Panc1 (cell line): ENCODE measurements around the gene ZNF329. TPM values are rescaled to one million over a fixed set of nuclear protein-coding genes. Genes with fewer than 3 reads are reported as not detected.

ENCODE experiments used
- ATAC-seq: fragments of 200-7000 bp; cut with Tn5 transposase; 2 replicates; pipeline ENCODE4 v1.9.1; 2020; ENCODE audit warnings: mild to moderate bottlenecking, moderate library complexity
- BruUV-seq: library from RNA; stranded (reverse); fragments of 400-500 nt; replicated peaks from 2 replicates; lab custom pipeline; 2021; lab: Mats Ljungman, UMichigan
- CTCF ChIA-PET: fragments of 300-600 bp; sonication (Branson Sonifier 250); formaldehyde crosslinking; loops from one replicate; lab custom pipeline; 2022; ENCODE audit warnings: antibody characterized with exemption; lab: Charles Lee
- POLR2A ChIA-PET: fragments of 300-600 bp; sonication (Branson Sonifier 250); formaldehyde crosslinking; loops from one replicate; lab custom pipeline; 2022; ENCODE audit warnings: antibody characterized with exemption; lab: Charles Lee
- DNase-seq: peaks from one replicate; pipeline ENCODE4 v3.0.0-alpha.2; 2010; ENCODE audit warnings: low read depth, low spot score
- H3K27ac ChIP-seq: 2 replicates; pipeline ENCODE4 v1.5.1; 2011; ENCODE audit warnings: mild to moderate bottlenecking, low read length, inconsistent platforms
- H3K27me3 ChIP-seq: fragments of 200-500 bp; sonication (Bioruptor generic); 2 replicates; pipeline ENCODE4 v1.6.0; 2014; ENCODE audit warnings: low read length, inconsistent platforms; ENCODE audit not compliant: control insufficient read depth, insufficient read depth
- H3K36me3 ChIP-seq: fragments of 200-500 bp; sonication (Bioruptor generic); 2 replicates; pipeline ENCODE4 v1.5.1; 2014; ENCODE audit warnings: inconsistent platforms, mild to moderate bottlenecking, low read length, moderate library complexity; ENCODE audit not compliant: control insufficient read depth, insufficient read depth
- H3K4me1 ChIP-seq: 2 replicates; pipeline ENCODE4 v1.5.1; 2011; ENCODE audit warnings: inconsistent platforms, mild to moderate bottlenecking, low read length, moderate library complexity; ENCODE audit not compliant: control insufficient read depth, insufficient read depth
- H3K4me3 ChIP-seq, 2 experiments: 2 replicates each; pipeline ENCODE4 v1.5.1; 2011 to 2012; ENCODE audit warnings: low read depth in 2 of 2, low read length in 2 of 2, mild to moderate bottlenecking in 2 of 2, inconsistent platforms in 1 of 2, moderate library complexity in 1 of 2
- H3K9me3 ChIP-seq: fragments of 200-500 bp; sonication (Bioruptor generic); 2 replicates; pipeline ENCODE4 v1.5.1; 2014; ENCODE audit warnings: low read depth, mild to moderate bottlenecking, inconsistent platforms, low read length, moderate library complexity; ENCODE audit not compliant: control insufficient read depth, insufficient read depth
- POLR2AphosphoS5 ChIP-seq: IDR thresholded peaks from 2 replicates; pipeline ENCODE4 v1.6.1; 2012; ENCODE audit warnings: mild to moderate bottlenecking, low read depth, low read length, moderate library complexity
- SIN3A ChIP-seq: IDR thresholded peaks from 2 replicates; pipeline ENCODE4 v1.6.1; 2012; ENCODE audit warnings: low read depth, mild to moderate bottlenecking, low read length, moderate library complexity, borderline replicate concordance; ENCODE audit not compliant: insufficient read depth
- TCF7L2 ChIP-seq: IDR thresholded peaks from 2 replicates; pipeline ENCODE4 v1.6.1; 2011; ENCODE audit warnings: mild to moderate bottlenecking, low read depth, low read length, inconsistent platforms
- in situ Hi-C: cut with HindIII; loops from 2 replicates; pipeline ENCODE4 v1.10.0; 2016; ENCODE audit warnings: low sequenced_read_pairs, low pct_unique_long_range_greater_than_20kb
- intact Hi-C: fragments of 100-400 bp; cut with micrococcal nuclease; formaldehyde crosslinking; loops from one replicate; pipeline ENCODE4 v1.10.0; 2022; ENCODE audit not compliant: unreplicated experiment
- total RNA-seq: library from RNA; stranded (reverse); gene quantifications from one replicate; pipeline ENCODE4 v1.2.1, GENCODE V29; 2021; ENCODE audit not compliant: unreplicated experiment
- TF ChIP-seq, protein P1 (sequence below): fragments of 450-650 bp; IDR thresholded peaks from 2 replicates; pipeline ENCODE4 v1.5.1; 2017; ENCODE audit warnings: mild to moderate bottlenecking
- TF ChIP-seq, protein P2 (sequence below), 2 experiments: IDR thresholded peaks; 2 replicates each; pipeline ENCODE4 v1.6.1; 2011 to 2012; ENCODE audit warnings: low read depth in 2 of 2, control low read depth in 1 of 2, low read length in 1 of 2, mild to moderate bottlenecking in 1 of 2, moderate library complexity in 1 of 2; ENCODE audit not compliant: insufficient read depth in 1 of 2

The ZNF329 gene
- total RNA-seq, 1 experiment from 2014 or later = 12.2 TPM

DNA sequence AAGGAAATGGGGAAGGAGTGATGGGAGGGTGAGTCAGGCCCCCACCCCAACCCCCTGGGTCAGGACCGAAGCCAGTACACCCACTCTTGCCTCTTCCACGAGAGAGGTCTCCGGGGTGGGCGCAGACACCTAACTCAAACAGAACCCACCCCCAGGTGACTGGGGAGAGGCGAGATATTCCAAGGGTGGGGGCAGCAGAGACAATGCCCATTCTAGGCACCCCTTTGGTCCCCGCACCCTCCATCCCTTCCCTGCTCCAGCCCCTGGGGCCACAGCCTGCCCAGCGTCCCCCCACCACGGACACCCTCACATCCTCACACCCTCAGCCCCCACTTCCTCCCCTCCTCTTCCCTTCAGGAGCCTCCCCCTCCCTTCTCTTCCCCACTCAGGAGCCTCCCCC, 53.2 kb downstream of the ZNF329 start:
- DNase-seq = no peak
- ATAC-seq = no peak
- intact Hi-C loops (no loop called here), in situ Hi-C loops (no loop called here)
- CTCF ChIA-PET = no interaction called here
- H3K4me3 ChIP-seq = no peak overlapping the region
- POLR2A ChIA-PET = no interaction called here
- H3K9me3 ChIP-seq = no peaks in the 10 kb centered on the region
- BruUV-seq = no TSS peak
- no peak overlapping the region for H3K27ac ChIP-seq
- H3K36me3 ChIP-seq = no peaks in the 10 kb centered on the region
- no peaks in the 10 kb centered on the region for H3K4me1 ChIP-seq
- no peaks in the 10 kb centered on the region for H3K27me3 ChIP-seq
- TF ChIP-seq SIN3A (no peak), POLR2AphosphoS5 (no peak), TCF7L2 (no peak)
- TF ChIP-seq, protein P1, sequence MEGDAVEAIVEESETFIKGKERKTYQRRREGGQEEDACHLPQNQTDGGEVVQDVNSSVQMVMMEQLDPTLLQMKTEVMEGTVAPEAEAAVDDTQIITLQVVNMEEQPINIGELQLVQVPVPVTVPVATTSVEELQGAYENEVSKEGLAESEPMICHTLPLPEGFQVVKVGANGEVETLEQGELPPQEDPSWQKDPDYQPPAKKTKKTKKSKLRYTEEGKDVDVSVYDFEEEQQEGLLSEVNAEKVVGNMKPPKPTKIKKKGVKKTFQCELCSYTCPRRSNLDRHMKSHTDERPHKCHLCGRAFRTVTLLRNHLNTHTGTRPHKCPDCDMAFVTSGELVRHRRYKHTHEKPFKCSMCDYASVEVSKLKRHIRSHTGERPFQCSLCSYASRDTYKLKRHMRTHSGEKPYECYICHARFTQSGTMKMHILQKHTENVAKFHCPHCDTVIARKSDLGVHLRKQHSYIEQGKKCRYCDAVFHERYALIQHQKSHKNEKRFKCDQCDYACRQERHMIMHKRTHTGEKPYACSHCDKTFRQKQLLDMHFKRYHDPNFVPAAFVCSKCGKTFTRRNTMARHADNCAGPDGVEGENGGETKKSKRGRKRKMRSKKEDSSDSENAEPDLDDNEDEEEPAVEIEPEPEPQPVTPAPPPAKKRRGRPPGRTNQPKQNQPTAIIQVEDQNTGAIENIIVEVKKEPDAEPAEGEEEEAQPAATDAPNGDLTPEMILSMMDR = no peak
- TF ChIP-seq, protein P2, sequence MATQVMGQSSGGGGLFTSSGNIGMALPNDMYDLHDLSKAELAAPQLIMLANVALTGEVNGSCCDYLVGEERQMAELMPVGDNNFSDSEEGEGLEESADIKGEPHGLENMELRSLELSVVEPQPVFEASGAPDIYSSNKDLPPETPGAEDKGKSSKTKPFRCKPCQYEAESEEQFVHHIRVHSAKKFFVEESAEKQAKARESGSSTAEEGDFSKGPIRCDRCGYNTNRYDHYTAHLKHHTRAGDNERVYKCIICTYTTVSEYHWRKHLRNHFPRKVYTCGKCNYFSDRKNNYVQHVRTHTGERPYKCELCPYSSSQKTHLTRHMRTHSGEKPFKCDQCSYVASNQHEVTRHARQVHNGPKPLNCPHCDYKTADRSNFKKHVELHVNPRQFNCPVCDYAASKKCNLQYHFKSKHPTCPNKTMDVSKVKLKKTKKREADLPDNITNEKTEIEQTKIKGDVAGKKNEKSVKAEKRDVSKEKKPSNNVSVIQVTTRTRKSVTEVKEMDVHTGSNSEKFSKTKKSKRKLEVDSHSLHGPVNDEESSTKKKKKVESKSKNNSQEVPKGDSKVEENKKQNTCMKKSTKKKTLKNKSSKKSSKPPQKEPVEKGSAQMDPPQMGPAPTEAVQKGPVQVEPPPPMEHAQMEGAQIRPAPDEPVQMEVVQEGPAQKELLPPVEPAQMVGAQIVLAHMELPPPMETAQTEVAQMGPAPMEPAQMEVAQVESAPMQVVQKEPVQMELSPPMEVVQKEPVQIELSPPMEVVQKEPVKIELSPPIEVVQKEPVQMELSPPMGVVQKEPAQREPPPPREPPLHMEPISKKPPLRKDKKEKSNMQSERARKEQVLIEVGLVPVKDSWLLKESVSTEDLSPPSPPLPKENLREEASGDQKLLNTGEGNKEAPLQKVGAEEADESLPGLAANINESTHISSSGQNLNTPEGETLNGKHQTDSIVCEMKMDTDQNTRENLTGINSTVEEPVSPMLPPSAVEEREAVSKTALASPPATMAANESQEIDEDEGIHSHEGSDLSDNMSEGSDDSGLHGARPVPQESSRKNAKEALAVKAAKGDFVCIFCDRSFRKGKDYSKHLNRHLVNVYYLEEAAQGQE (IDR thresholded peaks at IDR 0.05; ENCODE audit: insufficient read depth in 1 of 2, low read depth in 2 of 2, low read length in 1 of 2) = no peak

DNA sequence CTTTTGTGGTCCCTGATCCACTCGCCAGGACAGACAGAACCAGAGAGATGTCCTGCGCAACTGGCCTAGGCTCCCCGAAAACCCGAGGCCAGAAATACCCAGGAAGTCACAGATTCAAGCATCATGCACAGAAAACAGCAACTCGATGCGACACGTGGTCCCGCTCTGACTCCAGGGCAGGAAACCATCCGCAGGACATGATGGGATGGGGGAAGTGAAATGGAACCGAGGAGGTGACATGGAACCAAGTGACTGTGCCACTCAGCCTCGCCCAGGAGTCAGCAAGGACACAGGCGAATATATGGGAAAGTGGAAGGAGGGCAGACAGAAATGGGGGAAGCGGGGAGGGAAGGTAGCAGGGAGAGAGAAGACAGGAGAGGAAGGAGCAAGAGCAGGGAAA, 53.7 kb downstream of the ZNF329 start:
- no peak for DNase-seq
- no peak for ATAC-seq
- Histone ChIP-seq H3K36me3 (no peaks in the 10 kb centered on the region), H3K4me1 (no peaks in the 10 kb centered on the region), H3K27me3 (no peaks in the 10 kb centered on the region), H3K27ac (no peak overlapping the region), H3K4me3 (no peak overlapping the region), H3K9me3 (no peaks in the 10 kb centered on the region)
- no TSS peak for BruUV-seq
- in situ Hi-C loops (no loop called here), intact Hi-C loops (no loop called here)
- ChIA-PET CTCF (no interaction called here), POLR2A (no interaction called here)
- TF ChIP-seq SIN3A = no peak
- TF ChIP-seq, protein P1 = no peak
- TF ChIP-seq POLR2AphosphoS5 = no peak
- TF ChIP-seq, protein P2 (IDR thresholded peaks at IDR 0.05; ENCODE audit: insufficient read depth in 1 of 2, low read depth in 2 of 2, low read length in 1 of 2) = no peak
- TF ChIP-seq TCF7L2 = no peak
